Testis (tissue), 2 donors: Measurements from ENCODE around the gene KRTAP5-6.

ENCODE experiments used
- CTCF ChIP-seq, 3 experiments: fragments of 450-650 bp in 2 of 3; fragments of 200-600 bp in 1 of 3; sonication (generic) in 1 of 3; IDR thresholded peaks; one replicate each; pipeline ENCODE4 v1.5.1; 2016 to 2019; ENCODE audit warnings: antibody characterized with exemption in 3 of 3, mild to moderate bottlenecking in 2 of 3, moderate library complexity in 1 of 3
- POLR2A ChIP-seq: fragments of 450-650 bp; IDR thresholded peaks from one replicate; pipeline ENCODE4 v1.6.1; 2017; ENCODE audit warnings: antibody characterized with exemption, mild to moderate bottlenecking, moderate library complexity

DNA sequence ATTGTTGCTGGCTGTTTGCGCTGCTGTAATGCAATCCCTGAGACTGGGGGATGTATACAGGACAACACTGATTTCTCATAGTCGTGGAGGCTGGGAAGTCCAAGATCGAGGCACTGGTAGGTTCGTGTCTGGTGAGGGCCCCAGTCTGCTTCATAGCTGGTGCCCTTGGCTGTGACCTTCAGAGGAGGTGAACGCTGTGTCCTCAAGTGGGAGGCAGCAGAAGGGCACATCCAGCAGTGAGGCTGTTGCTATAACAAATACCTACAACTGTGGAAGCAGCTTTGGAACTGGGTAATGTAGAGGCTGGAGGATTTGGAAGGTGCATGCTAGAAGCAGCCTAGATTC lies 46.1 kb upstream of the KRTAP5-6 start:
- TF ChIP-seq CTCF (IDR thresholded peaks at IDR 0.05): no peak
- no peak for TF ChIP-seq POLR2A
